SU-DHL-6 (cell line): ENCODE data around the gene DOCK11.
"Not testable (repeated sequence)": the region's sequence is repeated elsewhere in the genome, so short reads cannot be mapped to it uniquely, and the experiment has no call there.

Experiments used
- H2AFZ ChIP-seq: fragments of 200-600 bp; sonication (generic); 2 replicates; pipeline ENCODE4 v1.6.1; 2014; ENCODE audit warnings: low read depth, mild to moderate bottlenecking, moderate library complexity, mixed read lengths, antibody characterized with exemption, low read length; ENCODE audit not compliant: severe bottlenecking
- H3F3A ChIP-seq: fragments of 200-600 bp; shearing (Covaris generic); 2 replicates; pipeline ENCODE4 v1.6.0; 2016; ENCODE audit warnings: antibody characterized with exemption, mild to moderate bottlenecking; ENCODE audit not compliant: insufficient read depth
- H3K27ac ChIP-seq: fragments of 200-600 bp; sonication (generic); 2 replicates; pipeline ENCODE4 v1.5.1; 2016; ENCODE audit warnings: low read depth, mild to moderate bottlenecking, low read length, moderate library complexity, mixed read lengths
- H3K27me3 ChIP-seq: fragments of 200-600 bp; sonication (generic), shearing (Covaris generic); 2 replicates; pipeline ENCODE4 v1.6.0; 2014; ENCODE audit warnings: mild to moderate bottlenecking, low read length
- H3K36me3 ChIP-seq: fragments of 200-600 bp; sonication (generic); 2 replicates; pipeline ENCODE4 v1.6.1; 2014; ENCODE audit warnings: mild to moderate bottlenecking, low read length, mixed read lengths
- H3K4me2 ChIP-seq: fragments of 300-600, 200-600 bp; shearing (Covaris generic), sonication (generic); 2 replicates; pipeline ENCODE4 v1.6.0; 2014; ENCODE audit warnings: low read length, low read depth, mild to moderate bottlenecking; ENCODE audit not compliant: poor library complexity, severe bottlenecking
- H3K4me3 ChIP-seq: fragments of 200-600 bp; sonication (generic); 2 replicates; pipeline ENCODE4 v1.5.1; 2014; ENCODE audit warnings: antibody characterized with exemption, low read length, mild to moderate bottlenecking, mixed read lengths; ENCODE audit not compliant: insufficient read depth, poor library complexity, severe bottlenecking
- H3K79me2 ChIP-seq: fragments of 200-600 bp; sonication (generic); 2 replicates; pipeline ENCODE4 v1.6.1; 2014; ENCODE audit warnings: mild to moderate bottlenecking, low read length, moderate library complexity; ENCODE audit not compliant: insufficient read depth
- H3K9ac ChIP-seq: fragments of 200-600 bp; sonication (generic); 2 replicates; pipeline ENCODE4 v1.7.0; 2014; ENCODE audit warnings: mild to moderate bottlenecking, low read length
- H3K9me2 ChIP-seq: fragments of 200-600 bp; sonication (generic); replicated peaks from 2 replicates; pipeline ENCODE4 v1.6.1; 2014; ENCODE audit warnings: low read length; ENCODE audit not compliant: insufficient read depth
- H3K9me3 ChIP-seq: fragments of 200-600 bp; sonication (generic); 2 replicates; pipeline ENCODE4 v1.6.1; 2014; ENCODE audit warnings: low read length, mixed read lengths; ENCODE audit not compliant: insufficient read depth
- H4K20me1 ChIP-seq: fragments of 200-600 bp; sonication (generic); 2 replicates; pipeline ENCODE4 v1.6.1; 2014; ENCODE audit warnings: low read depth, mild to moderate bottlenecking, antibody characterized with exemption, low read length, moderate library complexity, mixed read lengths
- EZH2phosphoT487 ChIP-seq: fragments of 200-600 bp; sonication (generic), shearing (Covaris generic); conservative IDR thresholded peaks from 2 replicates; pipeline ENCODE4 v1.6.1; 2018; ENCODE audit warnings: mild to moderate bottlenecking, antibody characterized with exemption, low read length, moderate library complexity, mixed read lengths
- TF ChIP-seq, protein P1 (sequence below): fragments of 200-600 bp; sonication (generic); IDR thresholded peaks from one replicate; pipeline ENCODE4 v1.5.1; 2017; ENCODE audit warnings: antibody characterized with exemption, mild to moderate bottlenecking, low read length, moderate library complexity; ENCODE audit not compliant: insufficient read depth, poor library complexity, severe bottlenecking

DOCK11 gene

DNA sequence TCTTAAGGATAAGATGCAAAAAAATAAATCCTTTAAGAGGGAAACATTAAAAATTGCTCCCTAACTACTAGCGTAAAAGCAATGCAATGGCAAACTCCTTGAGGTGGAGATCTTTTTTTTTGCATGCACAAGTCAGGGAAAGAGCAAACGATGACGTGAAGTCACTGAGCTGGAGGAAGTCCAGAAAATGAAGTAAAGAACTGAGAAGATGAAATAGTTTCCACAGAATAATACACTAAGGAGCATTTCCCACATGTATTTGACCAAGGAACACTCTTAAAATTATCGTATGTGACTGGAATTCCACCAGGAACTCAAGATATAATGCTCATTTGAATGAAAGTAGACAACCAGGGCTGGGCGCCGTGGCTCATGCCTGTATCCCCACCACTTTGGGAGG lies 21.0 kb upstream of the DOCK11 start:
- no peak for TF ChIP-seq EZH2phosphoT487
- TF ChIP-seq, protein P1, sequence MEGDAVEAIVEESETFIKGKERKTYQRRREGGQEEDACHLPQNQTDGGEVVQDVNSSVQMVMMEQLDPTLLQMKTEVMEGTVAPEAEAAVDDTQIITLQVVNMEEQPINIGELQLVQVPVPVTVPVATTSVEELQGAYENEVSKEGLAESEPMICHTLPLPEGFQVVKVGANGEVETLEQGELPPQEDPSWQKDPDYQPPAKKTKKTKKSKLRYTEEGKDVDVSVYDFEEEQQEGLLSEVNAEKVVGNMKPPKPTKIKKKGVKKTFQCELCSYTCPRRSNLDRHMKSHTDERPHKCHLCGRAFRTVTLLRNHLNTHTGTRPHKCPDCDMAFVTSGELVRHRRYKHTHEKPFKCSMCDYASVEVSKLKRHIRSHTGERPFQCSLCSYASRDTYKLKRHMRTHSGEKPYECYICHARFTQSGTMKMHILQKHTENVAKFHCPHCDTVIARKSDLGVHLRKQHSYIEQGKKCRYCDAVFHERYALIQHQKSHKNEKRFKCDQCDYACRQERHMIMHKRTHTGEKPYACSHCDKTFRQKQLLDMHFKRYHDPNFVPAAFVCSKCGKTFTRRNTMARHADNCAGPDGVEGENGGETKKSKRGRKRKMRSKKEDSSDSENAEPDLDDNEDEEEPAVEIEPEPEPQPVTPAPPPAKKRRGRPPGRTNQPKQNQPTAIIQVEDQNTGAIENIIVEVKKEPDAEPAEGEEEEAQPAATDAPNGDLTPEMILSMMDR = no peak
- Histone ChIP-seq H3K4me2 (no peak overlapping the region), H3K4me3 (no peak overlapping the region), H3K27ac (no peak overlapping the region), H3K9me2 (no peaks in the 10 kb centered on the region), H4K20me1 (no peaks in the 10 kb centered on the region), H3K27me3 (no peaks in the 10 kb centered on the region), H2AFZ (no peak overlapping the region), H3F3A (no peaks in the 10 kb centered on the region), H3K9ac (no peak overlapping the region), H3K9me3 (no peaks in the 10 kb centered on the region), H3K79me2 (no peaks in the 10 kb centered on the region), H3K36me3 (no peaks in the 10 kb centered on the region)

DNA sequence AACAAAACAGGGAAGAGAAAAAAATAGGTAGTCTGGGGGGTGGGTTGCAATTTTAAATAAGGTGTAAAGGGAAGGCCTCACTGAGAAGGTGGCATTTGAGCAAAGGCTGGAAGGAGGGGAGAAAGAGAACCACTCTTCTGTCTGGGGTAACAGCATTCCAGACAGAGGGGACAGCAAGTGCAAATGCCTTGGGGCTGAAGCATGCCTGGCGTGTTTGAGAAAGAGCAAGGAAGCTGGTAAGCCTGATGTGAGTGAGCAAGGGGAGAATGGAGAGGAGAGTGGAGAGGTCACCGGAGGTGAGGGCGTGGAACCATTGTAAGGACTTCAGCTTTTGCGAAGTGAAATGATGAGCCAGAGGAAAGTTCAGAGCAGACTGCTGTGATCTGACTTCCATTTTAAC lies 19.7 kb upstream of the DOCK11 start:
- H3K9ac ChIP-seq = no peak overlapping the region

DNA sequence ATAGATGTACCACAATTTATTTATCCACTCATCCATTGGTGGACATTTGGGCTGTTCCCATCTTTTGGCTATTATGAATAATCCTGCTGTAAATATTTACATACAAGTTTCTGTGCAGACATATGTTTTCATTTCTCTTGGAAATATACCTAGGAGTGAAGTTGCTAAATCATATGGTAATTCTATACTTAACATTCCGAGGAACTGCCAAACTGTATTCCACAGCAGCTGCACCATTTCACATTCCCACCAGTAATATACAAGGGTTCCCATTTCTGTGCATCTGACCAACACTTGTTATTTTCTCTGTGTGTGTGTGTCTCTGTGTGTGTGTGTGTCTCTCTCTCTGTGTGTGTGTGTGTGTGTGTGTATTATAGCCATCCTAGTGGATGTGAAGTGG lies 15.4 kb upstream of the DOCK11 start:
- Histone ChIP-seq H3K4me3 (no peak overlapping the region), H3K36me3 (no peaks in the 10 kb centered on the region), H3K27ac (no peak overlapping the region), H3K4me2 (no peak overlapping the region), H3K9ac (no peak overlapping the region), H3K27me3 (no peaks in the 10 kb centered on the region), H3K9me3 (no peaks in the 10 kb centered on the region), H3K9me2 (no peaks in the 10 kb centered on the region), H3K79me2 (no peaks in the 10 kb centered on the region), H3F3A (no peaks in the 10 kb centered on the region), H2AFZ (no peak overlapping the region), H4K20me1 (no peaks in the 10 kb centered on the region)
- TF ChIP-seq EZH2phosphoT487 = no peak
- TF ChIP-seq, protein P1 = no peak

More for the DNA sequence above, 19.7 kb upstream of the DOCK11 start:
- H3K79me2 ChIP-seq = no peaks in the 10 kb centered on the region
- no peaks in the 10 kb centered on the region for H3K27me3 ChIP-seq
- no peak overlapping the region for H3K4me2 ChIP-seq
- no peaks in the 10 kb centered on the region for H3K9me3 ChIP-seq
- H2AFZ ChIP-seq = no peak overlapping the region
- H3F3A ChIP-seq = no peaks in the 10 kb centered on the region
- no peaks in the 10 kb centered on the region for H3K36me3 ChIP-seq
- TF ChIP-seq, protein P1 = no peak
- TF ChIP-seq EZH2phosphoT487 = no peak
- no peak overlapping the region for H3K4me3 ChIP-seq
- H4K20me1 ChIP-seq = no peaks in the 10 kb centered on the region
- no peaks in the 10 kb centered on the region for H3K9me2 ChIP-seq
- no peak overlapping the region for H3K27ac ChIP-seq

DNA sequence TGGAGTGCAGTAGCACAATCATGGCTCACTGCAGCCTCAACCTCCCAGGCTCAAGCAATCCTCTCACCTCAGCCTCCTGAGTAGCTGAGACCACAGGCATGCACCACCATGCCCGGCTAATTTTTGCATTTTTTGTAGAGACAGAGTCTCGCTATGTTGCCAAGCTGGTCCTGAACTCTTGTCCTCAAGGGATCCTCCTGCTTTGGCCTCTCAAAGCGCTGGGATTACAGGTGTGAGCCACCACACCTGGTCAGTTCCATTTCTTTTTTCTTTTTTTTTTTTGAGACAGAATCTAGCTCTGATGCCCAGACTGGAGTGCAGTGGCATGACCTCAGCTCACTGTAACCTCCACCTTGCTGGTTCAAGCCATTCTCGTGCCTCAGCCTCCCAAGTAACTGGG lies 13.2 kb upstream of the DOCK11 start:
- not testable (repeated sequence) for H3K36me3 ChIP-seq, H3K27me3 ChIP-seq, H3K9me2 ChIP-seq, H4K20me1 ChIP-seq, H3K27ac ChIP-seq, H3K4me2 ChIP-seq, H3F3A ChIP-seq, H3K9ac ChIP-seq, H3K4me3 ChIP-seq, H3K9me3 ChIP-seq, H3K79me2 ChIP-seq, H2AFZ ChIP-seq
